ENCODE results near the gene ZFTA.

GRCh38 chr11:63793161-63793560 lies 24.6 kb upstream of the ZFTA start:
- TF ChIP-seq CTCF (IDR thresholded peaks at IDR 0.05) (no peak), POLR2A (IDR thresholded peaks at IDR 0.05) (no peak)
